DMS53 treated with DMSO at 0.1 percent for 48 hours (cell line): ENCODE measurements around the gene DKC1.
"Not testable (repeated sequence)": the region's sequence is repeated elsewhere in the genome, so short reads cannot be mapped to it uniquely, and the experiment has no call there.

Experiments
- DNase-seq: peaks from one replicate; lab custom pipeline; 2025; ENCODE audit not compliant: unreplicated experiment; lab: John Stamatoyannopoulos, UW

Gene DKC1

DNA sequence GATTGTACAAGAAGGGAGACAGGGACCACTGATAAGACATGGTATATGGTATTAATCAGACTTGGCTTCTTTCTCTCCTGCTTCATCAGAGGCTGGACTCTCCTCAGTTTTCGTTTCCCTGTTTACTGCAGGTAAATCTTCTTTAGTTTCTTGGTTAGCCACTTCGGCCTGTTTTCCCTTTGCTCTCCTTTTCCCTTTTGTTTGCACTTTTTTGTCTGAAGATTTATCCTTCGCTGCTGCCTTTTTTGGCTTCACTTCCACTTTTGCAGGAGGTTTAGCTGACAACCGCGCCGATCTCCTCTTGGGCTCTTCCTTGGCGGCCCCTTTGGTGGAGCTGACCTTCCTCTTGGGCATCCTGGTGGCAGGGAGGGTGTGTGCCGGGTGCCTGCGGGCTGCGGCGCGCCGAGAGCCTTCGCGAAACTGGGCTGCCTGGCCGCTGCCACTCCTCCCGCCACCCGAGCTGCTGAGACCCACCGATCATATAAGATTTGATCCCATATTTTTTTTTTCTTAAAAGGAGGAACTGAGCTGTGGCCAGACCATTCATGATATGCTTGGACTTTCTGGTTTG lies 54.5 kb downstream of the DKC1 start:
- DNase-seq = not testable (repeated sequence)

- DNase-seq = no peak
Observed at GRCh38 chrX:154818916-154819770, 56.5 kb downstream of the DKC1 start.

DNA sequence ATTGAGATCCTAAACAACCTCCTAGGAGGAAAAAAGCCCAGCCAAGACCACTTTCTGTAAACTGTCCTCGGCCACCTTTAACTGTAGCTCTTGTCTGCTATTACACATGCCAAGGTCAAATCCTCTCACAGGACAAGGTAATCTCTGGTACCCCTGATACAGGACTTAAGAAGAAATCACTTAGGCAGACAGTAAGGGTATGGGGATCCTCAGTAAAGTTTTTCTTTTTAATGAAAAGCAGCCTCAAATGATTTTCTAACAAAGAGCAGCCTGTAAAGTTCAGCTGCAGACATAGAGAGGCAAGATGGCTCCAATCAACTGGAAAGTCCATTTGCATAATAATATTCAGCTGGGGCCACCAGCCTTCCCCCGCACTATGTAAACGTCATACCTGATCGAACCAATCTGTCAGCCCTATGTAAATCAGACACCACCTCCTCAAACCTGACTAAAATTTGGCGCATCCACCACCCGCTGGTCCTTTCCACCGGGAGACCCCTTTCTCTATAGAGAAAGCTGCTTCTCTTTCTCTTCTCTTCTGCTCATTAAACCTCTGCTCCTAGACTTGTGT lies 57.2 kb downstream of the DKC1 start:
- DNase-seq = no peak

GRCh38 chrX:154821523-154821922 lies 58.9 kb downstream of the DKC1 start:
- DNase-seq = no peak

DNA sequence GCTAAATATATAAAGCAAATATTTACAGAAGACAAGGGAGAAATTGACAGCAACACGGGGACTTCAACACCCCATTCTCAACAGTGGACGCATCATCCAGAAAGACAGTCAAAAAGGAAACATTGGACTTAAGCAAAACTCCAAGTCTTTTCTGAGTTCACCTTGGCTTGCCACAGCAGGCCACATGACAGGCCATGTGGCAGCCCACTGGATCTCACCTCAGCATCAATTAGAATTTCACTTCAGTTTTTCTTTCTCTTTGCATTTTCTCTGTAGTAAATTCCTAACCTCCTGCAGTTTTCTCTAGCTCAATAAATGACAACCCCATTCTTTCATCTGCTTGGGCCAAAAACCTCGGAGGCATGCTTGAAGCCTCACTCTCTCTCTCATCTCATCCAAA lies 59.4 kb downstream of the DKC1 start:
- DNase-seq = no peak

GRCh38 chrX:154824638-154825037 lies 62.0 kb downstream of the DKC1 start:
- DNase-seq = no peak

DNA sequence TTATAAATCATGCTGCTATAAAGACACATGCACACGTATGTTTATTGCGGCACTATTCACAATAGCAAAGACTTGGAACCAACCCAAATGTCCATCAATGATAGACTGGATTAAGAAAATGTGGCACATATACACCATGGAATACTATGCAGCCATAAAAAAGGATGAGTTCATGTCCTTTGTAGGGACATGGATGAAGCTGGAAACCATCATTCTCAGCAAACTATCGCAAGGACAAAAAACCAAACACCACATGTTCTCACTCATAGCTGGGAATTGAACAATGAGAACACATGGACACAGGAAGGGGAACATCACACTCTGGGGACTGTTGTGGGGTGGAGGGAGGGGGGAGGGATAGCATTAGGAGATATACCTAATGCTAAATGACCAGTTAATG lies 62.9 kb downstream of the DKC1 start:
- DNase-seq = not testable (repeated sequence)
